Fibroblast of lung (primary cell): ENCODE results near the gene HIVEP3. TPM values are rescaled to one million over a fixed set of nuclear protein-coding genes. Genes with fewer than 3 reads are reported as not detected.

Experiments used
- DNase-seq, 2 donors: peaks; one replicate each; pipeline versions ENCODE4 v3.0.0 to v3.0.0-alpha.2; 2010; ENCODE audit warnings: low read depth in 2 of 2
- H2AFZ ChIP-seq: 2 replicates; pipeline ENCODE4 v1.5.1; 2012; ENCODE audit warnings: low read length, control low read depth, inconsistent platforms
- H3K27ac ChIP-seq: 2 replicates; pipeline ENCODE4 v1.5.1; 2011; ENCODE audit warnings: low read length, control low read depth; ENCODE audit not compliant: insufficient read depth
- H3K27me3 ChIP-seq: 2 replicates; pipeline ENCODE4 v1.5.1; 2011; ENCODE audit warnings: mild to moderate bottlenecking, low read length; ENCODE audit not compliant: control insufficient read depth, insufficient read depth
- H3K36me3 ChIP-seq: 2 replicates; pipeline ENCODE4 v1.5.1; 2011; ENCODE audit warnings: low read length; ENCODE audit not compliant: control insufficient read depth, insufficient read depth
- H3K4me1 ChIP-seq: 2 replicates; pipeline ENCODE4 v1.5.1; 2011; ENCODE audit warnings: low read length; ENCODE audit not compliant: control insufficient read depth, insufficient read depth; ENCODE audit errors: extremely low read depth
- H3K4me2 ChIP-seq: 2 replicates; pipeline ENCODE4 v1.5.1; 2011; ENCODE audit warnings: low read length, control low read depth; ENCODE audit not compliant: insufficient read depth; ENCODE audit errors: extremely low read depth
- H3K4me3 ChIP-seq, 4 experiments: fragments of 200-600 bp in 1 of 4; sonication (generic) in 1 of 4; replicated peaks in 1 of 4; 2 replicates each; pipeline ENCODE4 v1.5.1; 2011 to 2016; ENCODE audit warnings: low read length in 4 of 4, low read depth in 3 of 4, mild to moderate bottlenecking in 3 of 4, control low read depth in 2 of 4, inconsistent platforms in 1 of 4, mixed read lengths in 1 of 4; ENCODE audit not compliant: insufficient read depth in 1 of 4; ENCODE audit errors: control extremely low read depth in 1 of 4
- H3K79me2 ChIP-seq: 2 replicates; pipeline ENCODE4 v1.5.1; 2012; ENCODE audit warnings: mild to moderate bottlenecking, low read length, inconsistent platforms; ENCODE audit not compliant: control insufficient read depth, insufficient read depth
- H3K9ac ChIP-seq: 2 replicates; pipeline ENCODE4 v1.5.1; 2011; ENCODE audit warnings: mild to moderate bottlenecking, low read length, control low read depth; ENCODE audit not compliant: insufficient read depth
- H3K9me3 ChIP-seq: 2 replicates; pipeline ENCODE4 v1.5.1; 2012; ENCODE audit warnings: low read depth, low read length; ENCODE audit not compliant: control insufficient read depth, insufficient read depth
- H4K20me1 ChIP-seq: 2 replicates; pipeline ENCODE4 v1.5.1; 2011; ENCODE audit warnings: low read length; ENCODE audit not compliant: control insufficient read depth, insufficient read depth; ENCODE audit errors: extremely low read depth
- EZH2 ChIP-seq: IDR thresholded peaks from 2 replicates; pipeline ENCODE4 v1.5.1; 2012; ENCODE audit warnings: low read length, control low read depth, mild to moderate bottlenecking; ENCODE audit errors: missing control alignments
- polyA plus RNA-seq, 2 donors: library from polyadenylated mRNA; depleted of rRNA in 1 of 2; stranded (reverse) in 1 of 2; unstranded in 1 of 2; fragments of >200 nt; gene quantifications; 2 replicates each; pipeline ENCODE4 v1.2.1, GENCODE V29; 2011 to 2012; ENCODE audit warnings: missing spikeins in 1 of 2
- total RNA-seq: library from RNA; depleted of rRNA; stranded (reverse); fragments of >200 nt; gene quantifications from 2 replicates; pipeline ENCODE4 v1.2.1, GENCODE V29; 2014
- TF ChIP-seq, protein P1 (sequence below), 2 donors: IDR thresholded peaks in 1 of 2; conservative IDR thresholded peaks in 1 of 2; 1 replicate in 1 of 2; 2 replicates in 1 of 2; pipeline ENCODE4 v1.5.1; 2011 to 2012; ENCODE audit warnings: low read length in 2 of 2, control low read depth in 1 of 2, inconsistent platforms in 1 of 2, low read depth in 1 of 2, mild to moderate bottlenecking in 1 of 2

Gene HIVEP3
- total and polyA plus RNA-seq, 2 donors (not counting 1 experiment from before 2014, with no cell fraction given): 0.83 to 3.2 TPM

DNA sequence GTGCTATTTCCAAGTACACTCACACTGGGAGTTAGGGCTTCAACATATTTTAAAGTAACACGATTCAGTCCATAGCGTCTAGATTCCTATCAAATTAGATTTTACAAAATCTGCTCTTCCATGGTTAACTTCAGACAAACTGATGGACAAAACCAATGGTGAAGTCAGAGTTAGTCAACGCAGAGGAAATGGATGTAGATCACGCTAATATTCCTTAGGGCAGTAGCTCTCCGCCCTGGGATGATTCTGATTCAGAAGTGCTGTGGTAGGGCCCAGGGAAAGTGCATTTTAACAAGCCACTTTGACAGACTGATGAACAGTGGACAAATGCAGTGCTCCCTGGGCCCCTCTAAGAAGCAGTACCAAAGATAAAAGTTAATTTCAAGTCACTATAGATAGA lies 83.2 kb downstream of the HIVEP3 start:
- DNase-seq: no peak
- H4K20me1 ChIP-seq: no peaks in the 10 kb centered on the region
- no peaks in the 10 kb centered on the region for H3K4me1 ChIP-seq
- no peak overlapping the region for H3K4me2 ChIP-seq
- H3K9ac ChIP-seq: no peak overlapping the region
- H3K9me3 ChIP-seq: no peaks in the 10 kb centered on the region
- no peak overlapping the region for H2AFZ ChIP-seq
- no peak overlapping the region for H3K4me3 ChIP-seq
- no peaks in the 10 kb centered on the region for H3K36me3 ChIP-seq
- no peaks in the 10 kb centered on the region for H3K27me3 ChIP-seq
- no peaks in the 10 kb centered on the region for H3K79me2 ChIP-seq
- no peak overlapping the region for H3K27ac ChIP-seq
- TF ChIP-seq, protein P1, sequence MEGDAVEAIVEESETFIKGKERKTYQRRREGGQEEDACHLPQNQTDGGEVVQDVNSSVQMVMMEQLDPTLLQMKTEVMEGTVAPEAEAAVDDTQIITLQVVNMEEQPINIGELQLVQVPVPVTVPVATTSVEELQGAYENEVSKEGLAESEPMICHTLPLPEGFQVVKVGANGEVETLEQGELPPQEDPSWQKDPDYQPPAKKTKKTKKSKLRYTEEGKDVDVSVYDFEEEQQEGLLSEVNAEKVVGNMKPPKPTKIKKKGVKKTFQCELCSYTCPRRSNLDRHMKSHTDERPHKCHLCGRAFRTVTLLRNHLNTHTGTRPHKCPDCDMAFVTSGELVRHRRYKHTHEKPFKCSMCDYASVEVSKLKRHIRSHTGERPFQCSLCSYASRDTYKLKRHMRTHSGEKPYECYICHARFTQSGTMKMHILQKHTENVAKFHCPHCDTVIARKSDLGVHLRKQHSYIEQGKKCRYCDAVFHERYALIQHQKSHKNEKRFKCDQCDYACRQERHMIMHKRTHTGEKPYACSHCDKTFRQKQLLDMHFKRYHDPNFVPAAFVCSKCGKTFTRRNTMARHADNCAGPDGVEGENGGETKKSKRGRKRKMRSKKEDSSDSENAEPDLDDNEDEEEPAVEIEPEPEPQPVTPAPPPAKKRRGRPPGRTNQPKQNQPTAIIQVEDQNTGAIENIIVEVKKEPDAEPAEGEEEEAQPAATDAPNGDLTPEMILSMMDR (conservative IDR thresholded peaks at IDR 0.05 in 1 of 2, IDR thresholded peaks at IDR 0.05 in 1 of 2; ENCODE audit: low read depth in 1 of 2, low read length in 2 of 2): no peak
- no peak for TF ChIP-seq EZH2

DNA sequence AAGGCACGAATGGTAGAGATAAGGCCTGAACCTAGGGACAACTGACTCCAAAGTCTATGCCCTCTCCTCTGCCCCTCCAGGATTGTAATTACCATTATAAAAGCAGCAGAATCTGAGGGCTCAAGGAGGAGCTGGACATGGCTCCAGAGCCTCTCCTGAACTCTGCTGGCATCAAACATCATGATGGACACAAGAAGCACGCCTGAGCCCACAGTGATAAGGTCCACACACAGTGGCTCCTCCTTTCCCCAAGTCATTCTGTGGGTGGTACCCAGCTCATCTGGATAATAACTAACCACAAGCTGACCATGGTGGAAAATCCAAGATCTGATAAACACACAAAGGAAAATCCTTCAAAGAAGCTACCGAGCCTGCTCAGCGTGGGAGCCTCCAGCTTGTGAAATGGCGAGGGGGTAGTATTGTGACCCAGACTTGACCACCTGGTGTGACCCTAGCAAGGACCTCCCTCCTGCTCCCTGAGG lies 85.2 kb downstream of the HIVEP3 start:
- no peaks in the 10 kb centered on the region for H3K27me3 ChIP-seq

DNA sequence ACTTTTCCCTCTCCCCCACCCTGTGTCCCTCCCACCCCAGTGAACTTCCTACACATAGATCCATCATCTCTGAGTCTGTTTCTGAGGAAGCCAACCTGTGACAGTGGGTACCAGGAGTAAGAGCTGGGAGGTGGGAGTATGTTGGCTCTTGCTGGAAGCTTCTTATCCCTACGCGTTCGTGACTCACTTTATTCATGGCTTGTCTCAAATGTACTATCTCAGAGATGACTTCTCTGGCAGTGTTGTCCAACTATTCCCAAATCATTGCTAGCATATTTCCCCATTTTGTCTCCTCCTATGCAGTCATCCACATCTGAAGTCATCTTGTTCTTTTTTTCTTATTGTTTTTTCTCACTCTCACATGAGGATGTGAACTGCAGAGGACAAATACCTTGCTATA lies 88.0 kb downstream of the HIVEP3 start:
- peak in 1 of 2 donors; percentile 77 for DNase-seq
- Histone ChIP-seq H3K4me2 (no peak overlapping the region), H3K9me3 (no peaks in the 10 kb centered on the region), H3K27ac (no peak overlapping the region), H3K4me1 (no peaks in the 10 kb centered on the region), H3K36me3 (no peaks in the 10 kb centered on the region), H3K79me2 (no peaks in the 10 kb centered on the region), H3K9ac (no peak overlapping the region), H3K27me3 (no peaks in the 10 kb centered on the region), H3K4me3 (no peak overlapping the region), H2AFZ (no peak overlapping the region), H4K20me1 (no peaks in the 10 kb centered on the region)
- TF ChIP-seq, protein P1 (conservative IDR thresholded peaks at IDR 0.05 in 1 of 2, IDR thresholded peaks at IDR 0.05 in 1 of 2; ENCODE audit: low read depth in 1 of 2, low read length in 2 of 2): no peak
- TF ChIP-seq EZH2: no peak

More for the DNA sequence above, 85.2 kb downstream of the HIVEP3 start:
- Histone ChIP-seq H2AFZ (no peak overlapping the region), H3K9ac (no peak overlapping the region), H3K4me1 (no peaks in the 10 kb centered on the region), H3K4me2 (no peak overlapping the region), H3K36me3 (no peaks in the 10 kb centered on the region), H3K9me3 (no peaks in the 10 kb centered on the region), H3K4me3 (no peak overlapping the region), H3K27ac (no peak overlapping the region), H3K79me2 (no peaks in the 10 kb centered on the region), H4K20me1 (no peaks in the 10 kb centered on the region)
- no peak for TF ChIP-seq EZH2
- TF ChIP-seq, protein P1 (conservative IDR thresholded peaks at IDR 0.05 in 1 of 2, IDR thresholded peaks at IDR 0.05 in 1 of 2; ENCODE audit: low read depth in 1 of 2, low read length in 2 of 2): no peak
- DNase-seq: no peak
